A204.1 (cell line): ENCODE data around the gene KLF16.

Experiments used
- FAIRE-seq: peaks from 2 replicates; lab custom pipeline; 2012; peaks lifted over from hg19 to GRCh38; lab: Jason Lieb, UNC

The KLF16 gene

GRCh38 chr19:1854542-1855039, 8.8 kb downstream of the KLF16 start:
- FAIRE-seq, result no peak

- no peak for FAIRE-seq
Observed at GRCh38 chr19:1854039-1854541, 9.3 kb downstream of the KLF16 start.

- peak; percentile 53 for FAIRE-seq
Observed at GRCh38 chr19:1853295-1854038, 9.9 kb downstream of the KLF16 start.

GRCh38 chr19:1852581-1853128, 10.7 kb downstream of the KLF16 start:
- FAIRE-seq, result no peak

GRCh38 chr19:1851654-1852580, 11.5 kb downstream of the KLF16 start:
- no peak for FAIRE-seq

- no peak for FAIRE-seq
Observed at GRCh38 chr19:1850809-1851653, 12.3 kb downstream of the KLF16 start.

GRCh38 chr19:1849886-1850398, 13.4 kb downstream of the KLF16 start:
- FAIRE-seq, result no peak

- no peak for FAIRE-seq
Observed at GRCh38 chr19:1849132-1849474, 14.3 kb downstream of the KLF16 start.

GRCh38 chr19:1848399-1849131, 14.8 kb downstream of the KLF16 start, which contains the start of gene REXO1:
Gene REXO1 (minus strand): TSS chr19:1848483. CDS start chr19:1848358, 125 bp downstream.
- FAIRE-seq, result no peak

- no peak for FAIRE-seq
Observed at GRCh38 chr19:1847684-1848398, 15.5 kb downstream of the KLF16 start.

GRCh38 chr19:1847348-1847683, 16.1 kb downstream of the KLF16 start:
- FAIRE-seq, result no peak

- no peak for FAIRE-seq
Observed at GRCh38 chr19:1846517-1847204, 16.7 kb downstream of the KLF16 start.

- FAIRE-seq, result no peak
Observed at GRCh38 chr19:1845642-1846041, 17.7 kb downstream of the KLF16 start.

GRCh38 chr19:1845125-1845515, 18.3 kb downstream of the KLF16 start:
- FAIRE-seq, result no peak

GRCh38 chr19:1844513-1845124, 18.8 kb downstream of the KLF16 start:
- no peak for FAIRE-seq

- FAIRE-seq, result no peak
Observed at GRCh38 chr19:1843646-1844394, 19.6 kb downstream of the KLF16 start.

- FAIRE-seq, result no peak
Observed at GRCh38 chr19:1843116-1843515, 20.3 kb downstream of the KLF16 start.

GRCh38 chr19:1841209-1841924, 22.0 kb downstream of the KLF16 start:
- FAIRE-seq, result no peak
